Erythroblast (primary cell): ENCODE results near the gene CS.
A peak's percentile ranks its signal among the peaks of the same experiment; 100 is the strongest.

Experiments
- DNase-seq, 2 experiments: peaks; one replicate each; lab custom pipeline; 2025; lab: John Stamatoyannopoulos, UW
- GATA1 ChIP-seq: IDR thresholded peaks from 2 replicates; pipeline ENCODE4 v1.6.1; 2011; ENCODE audit warnings: low read depth, mild to moderate bottlenecking, control low read depth, low read length, moderate library complexity
- POLR2A ChIP-seq: IDR thresholded peaks from 2 replicates; pipeline ENCODE4 v1.6.1; 2011; ENCODE audit warnings: mild to moderate bottlenecking, low read length

The CS gene

GRCh38 chr12:56258820-56259183, 41.3 kb downstream of the CS start:
- DNase-seq: no peak
- no peak for TF ChIP-seq GATA1
- no peak for TF ChIP-seq POLR2A

GRCh38 chr12:56258068-56258819, 41.9 kb downstream of the CS start, which contains the start of gene ANKRD52:
TSS of gene ANKRD52 (minus strand) at chr12:56258384. CDS start at chr12:56258269, 115 bp downstream.
- no peak for TF ChIP-seq POLR2A
- no peak for TF ChIP-seq GATA1
- peak; percentile 88 to 94 for DNase-seq

GRCh38 chr12:56257491-56258067, 42.6 kb downstream of the CS start:
- peak in 1 of 2 experiments; percentile 54 for DNase-seq

GRCh38 chr12:56257071-56257470, 43.1 kb downstream of the CS start:
- no peak for DNase-seq
- TF ChIP-seq GATA1: no peak
- TF ChIP-seq POLR2A: no peak

More at GRCh38 chr12:56257491-56258067, 42.6 kb downstream of the CS start:
- TF ChIP-seq POLR2A: no peak
- no peak for TF ChIP-seq GATA1

GRCh38 chr12:56256326-56256960, 43.7 kb downstream of the CS start:
- DNase-seq: peak; percentile 12 to 29
- no peak for TF ChIP-seq GATA1
- TF ChIP-seq POLR2A: no peak

GRCh38 chr12:56255671-56256070, 44.5 kb downstream of the CS start:
- TF ChIP-seq POLR2A (no peak), GATA1 (no peak)

GRCh38 chr12:56253091-56253490, 47.0 kb downstream of the CS start:
- TF ChIP-seq POLR2A: no peak
- no peak for TF ChIP-seq GATA1

More at GRCh38 chr12:56255671-56256070, 44.5 kb downstream of the CS start:
- no peak for DNase-seq

GRCh38 chr12:56252649-56253048, 47.5 kb downstream of the CS start:
- no peak for DNase-seq
- no peak for TF ChIP-seq GATA1
- TF ChIP-seq POLR2A: no peak

More at GRCh38 chr12:56253091-56253490, 47.0 kb downstream of the CS start:
- peak; percentile 66 to 73 for DNase-seq

- no peak for DNase-seq
- TF ChIP-seq GATA1: no peak
- TF ChIP-seq POLR2A: no peak
Measured at GRCh38 chr12:56248711-56249110, 51.4 kb downstream of the CS start.

- DNase-seq: no peak
- TF ChIP-seq GATA1: no peak
- no peak for TF ChIP-seq POLR2A
Measured at GRCh38 chr12:56247923-56248322, 52.2 kb downstream of the CS start.

- DNase-seq: no peak
- TF ChIP-seq POLR2A: no peak
- no peak for TF ChIP-seq GATA1
Measured at GRCh38 chr12:56244494-56244893, 55.6 kb downstream of the CS start.

- TF ChIP-seq POLR2A (peak; percentile 34), GATA1 (peak; percentile 20)
- peak; percentile 95 to 96 for DNase-seq
Measured at GRCh38 chr12:56243731-56244181, 56.4 kb downstream of the CS start.

GRCh38 chr12:56242986-56243385, 57.1 kb downstream of the CS start:
- TF ChIP-seq GATA1: no peak
- no peak for TF ChIP-seq POLR2A

GRCh38 chr12:56241424-56242303, 58.5 kb downstream of the CS start:
- TF ChIP-seq GATA1: no peak
- no peak for TF ChIP-seq POLR2A

More at GRCh38 chr12:56242986-56243385, 57.1 kb downstream of the CS start:
- peak; percentile 43 to 56 for DNase-seq

More at GRCh38 chr12:56241424-56242303, 58.5 kb downstream of the CS start:
- DNase-seq: peak; percentile 46 to 62
